Measurements from ENCODE around the gene ZNF500. TPM values are rescaled to one million over a fixed set of nuclear protein-coding genes. Genes with fewer than 3 reads are reported as not detected.

Gene ZNF500
- total RNA-seq, 1 experiment from 2014 or later, result 20.1 TPM

DNA sequence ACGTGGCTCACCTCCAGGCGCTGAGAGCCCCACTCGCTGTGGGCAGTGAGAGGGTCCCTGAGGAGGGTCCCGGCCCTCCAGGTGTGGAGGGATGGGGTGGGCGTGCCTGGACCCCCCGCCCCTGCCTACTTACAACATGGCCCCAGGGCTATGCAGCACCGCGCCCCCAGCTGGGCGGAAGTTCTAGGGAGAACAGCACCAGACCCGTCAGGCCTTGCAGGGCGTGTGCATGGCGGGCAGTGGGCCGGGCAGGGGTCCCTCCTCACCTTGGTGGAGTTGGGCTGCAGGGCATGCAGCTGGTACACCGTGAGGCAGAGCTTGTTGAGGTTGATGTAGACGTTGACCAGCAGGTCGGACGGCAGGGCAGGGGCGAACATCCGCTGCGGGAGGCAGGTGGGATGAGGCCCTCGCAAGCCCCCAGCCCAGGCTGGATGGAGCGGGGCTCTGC lies 30.9 kb upstream of the ZNF500 start:
- Histone ChIP-seq H3K4me1 (ENCODE audit: control insufficient read depth in 1 of 2, insufficient read depth in 2 of 2, low read length in 2 of 2) (peaks cover 10 to 12% of the 10 kb centered on the region in 2 experiments), H3K4me3 (replicated peaks in 1 of 2; ENCODE audit: low read depth in 1 of 2, low read length in 2 of 2) (no peak overlapping the region), H3K27ac (ENCODE audit: low read depth, low read length) (no peak overlapping the region), H3K4me2 (ENCODE audit: low read length) (no peak overlapping the region), H2AFZ (ENCODE audit: low read depth, low read length, poor library complexity, severe bottlenecking) (no peak overlapping the region), H3K36me3 (ENCODE audit: control insufficient read depth in 1 of 2, insufficient read depth in 2 of 2, low read length in 2 of 2) (no peaks in the 10 kb centered on the region), H3K9ac (ENCODE audit: low read length) (no peak overlapping the region), H3K27me3 (ENCODE audit: insufficient read depth, low read length) (no peaks in the 10 kb centered on the region), H3K79me2 (ENCODE audit: insufficient read depth, low read length) (no peaks in the 10 kb centered on the region), H3K9me2 (ENCODE audit: insufficient read depth) (no peaks in the 10 kb centered on the region), H3K9me3 (ENCODE audit: control insufficient read depth in 1 of 2, insufficient read depth in 1 of 2, low read depth in 1 of 2, low read length in 2 of 2) (no peaks in the 10 kb centered on the region), H4K20me1 (ENCODE audit: insufficient read depth) (no peaks in the 10 kb centered on the region)
- intact Hi-C loops (cut with micrococcal nuclease), result no loop called here
- ATAC-seq (no peak), DNase-seq (ENCODE audit: low read depth, low spot score) (no peak)
- CTCF ChIA-PET, result no interaction called here
- RAD21 ChIA-PET (ENCODE audit: low non-redundant PET in 1 of 2, low total read pairs in 2 of 2, uncharacterized antibody in 2 of 2, unreplicated experiment in 2 of 2), result no interaction called here
- TF ChIP-seq JUND (IDR thresholded peaks at IDR 0.05) (no peak), SRF (IDR thresholded peaks at IDR 0.05; ENCODE audit: low read depth) (no peak), SP1 (IDR thresholded peaks at IDR 0.05; ENCODE audit: low read depth) (no peak), EGR1 (IDR thresholded peaks at IDR 0.05; ENCODE audit: low read depth) (no peak), RAD21 (IDR thresholded peaks at IDR 0.05; ENCODE audit: low read depth) (no peak), YY1 (IDR thresholded peaks at IDR 0.05; ENCODE audit: extremely low read depth, insufficient replicate concordance, low read depth, low read length) (no peak), CBX3 (IDR thresholded peaks at IDR 0.05; ENCODE audit: low read depth) (no peak)
- TF ChIP-seq, protein P1, sequence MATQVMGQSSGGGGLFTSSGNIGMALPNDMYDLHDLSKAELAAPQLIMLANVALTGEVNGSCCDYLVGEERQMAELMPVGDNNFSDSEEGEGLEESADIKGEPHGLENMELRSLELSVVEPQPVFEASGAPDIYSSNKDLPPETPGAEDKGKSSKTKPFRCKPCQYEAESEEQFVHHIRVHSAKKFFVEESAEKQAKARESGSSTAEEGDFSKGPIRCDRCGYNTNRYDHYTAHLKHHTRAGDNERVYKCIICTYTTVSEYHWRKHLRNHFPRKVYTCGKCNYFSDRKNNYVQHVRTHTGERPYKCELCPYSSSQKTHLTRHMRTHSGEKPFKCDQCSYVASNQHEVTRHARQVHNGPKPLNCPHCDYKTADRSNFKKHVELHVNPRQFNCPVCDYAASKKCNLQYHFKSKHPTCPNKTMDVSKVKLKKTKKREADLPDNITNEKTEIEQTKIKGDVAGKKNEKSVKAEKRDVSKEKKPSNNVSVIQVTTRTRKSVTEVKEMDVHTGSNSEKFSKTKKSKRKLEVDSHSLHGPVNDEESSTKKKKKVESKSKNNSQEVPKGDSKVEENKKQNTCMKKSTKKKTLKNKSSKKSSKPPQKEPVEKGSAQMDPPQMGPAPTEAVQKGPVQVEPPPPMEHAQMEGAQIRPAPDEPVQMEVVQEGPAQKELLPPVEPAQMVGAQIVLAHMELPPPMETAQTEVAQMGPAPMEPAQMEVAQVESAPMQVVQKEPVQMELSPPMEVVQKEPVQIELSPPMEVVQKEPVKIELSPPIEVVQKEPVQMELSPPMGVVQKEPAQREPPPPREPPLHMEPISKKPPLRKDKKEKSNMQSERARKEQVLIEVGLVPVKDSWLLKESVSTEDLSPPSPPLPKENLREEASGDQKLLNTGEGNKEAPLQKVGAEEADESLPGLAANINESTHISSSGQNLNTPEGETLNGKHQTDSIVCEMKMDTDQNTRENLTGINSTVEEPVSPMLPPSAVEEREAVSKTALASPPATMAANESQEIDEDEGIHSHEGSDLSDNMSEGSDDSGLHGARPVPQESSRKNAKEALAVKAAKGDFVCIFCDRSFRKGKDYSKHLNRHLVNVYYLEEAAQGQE (IDR thresholded peaks at IDR 0.05; ENCODE audit: low read depth), result no peak
- POLR2A ChIA-PET, result no interaction called here
- BruUV-seq (replicated peaks), result no TSS peak
